ENCODE results near the gene ONECUT3. TPM values are rescaled to one million over a fixed set of nuclear protein-coding genes. Genes with fewer than 3 reads are reported as not detected.

ONECUT3 gene
- total and polyA plus RNA-seq, 12 donors, result under 0.01 TPM; not detected in 11

GRCh38 chr19:1718420-1719291 is 34.6 kb upstream of the ONECUT3 start:
- peaks cover 24% of the 10 kb centered on the region for H3K27me3 ChIP-seq
- H3K4me3 ChIP-seq, result no peak overlapping the region
- WGBS, 4 donors, result 4 to 16% (median 6%) methylated on average over 2 to 50 of the region's 50 CpGs
- H3K9me3 ChIP-seq (replicated peaks in 1 of 3), result no peaks in the 10 kb centered on the region
- H3K4me1 ChIP-seq (replicated peaks in 1 of 2), result no peaks in the 10 kb centered on the region
- no peak for DNase-seq
- no peaks in the 10 kb centered on the region for H3K36me3 ChIP-seq (replicated peaks in 1 of 2)
- no peak overlapping the region for H3K27ac ChIP-seq
- intact Hi-C loops (cut with DNase I), result no loop called here
- TF ChIP-seq CTCF (IDR thresholded peaks at IDR 0.05) (no peak), POLR2A (IDR thresholded peaks at IDR 0.05) (no peak)

GRCh38 chr19:1719519-1719918 is 33.8 kb upstream of the ONECUT3 start:
- no peak overlapping the region for H3K4me3 ChIP-seq
- DNase-seq, result no peak
- H3K27me3 ChIP-seq, result peaks cover 21% of the 10 kb centered on the region
- WGBS, 4 donors, result 72 to 82% (median 76%) methylated on average over 5 of the region's 5 CpGs
- H3K27ac ChIP-seq, result no peak overlapping the region
- H3K36me3 ChIP-seq (replicated peaks in 1 of 2), result no peaks in the 10 kb centered on the region
- H3K4me1 ChIP-seq (replicated peaks in 1 of 2), result no peaks in the 10 kb centered on the region
- H3K9me3 ChIP-seq (replicated peaks in 1 of 3), result no peaks in the 10 kb centered on the region
- intact Hi-C loops (cut with DNase I), result no loop called here
- no peak for TF ChIP-seq CTCF (IDR thresholded peaks at IDR 0.05)
- no peak for TF ChIP-seq POLR2A (IDR thresholded peaks at IDR 0.05)

- TF ChIP-seq CTCF (IDR thresholded peaks at IDR 0.05), result no peak
- no peak for TF ChIP-seq POLR2A (IDR thresholded peaks at IDR 0.05)
- H3K4me1 ChIP-seq (replicated peaks in 1 of 2), result no peaks in the 10 kb centered on the region
- no peaks in the 10 kb centered on the region for H3K36me3 ChIP-seq (replicated peaks in 1 of 2)
- no peak overlapping the region for H3K4me3 ChIP-seq
- H3K27ac ChIP-seq, result no peak overlapping the region
- WGBS, 4 donors, result 42 to 52% (median 47%) methylated on average over 11 to 14 of the region's 14 CpGs
- H3K27me3 ChIP-seq, result peaks cover 21% of the 10 kb centered on the region
- H3K9me3 ChIP-seq (replicated peaks in 1 of 3), result no peaks in the 10 kb centered on the region
- intact Hi-C loops (cut with DNase I), result no loop called here
- no peak for DNase-seq
Observed at GRCh38 chr19:1720237-1720636, 33.1 kb upstream of the ONECUT3 start.

GRCh38 chr19:1725100-1726064 is 27.9 kb upstream of the ONECUT3 start:
- 8 to 82% (median 26%) methylated on average over 5 to 89 of the region's 90 CpGs for WGBS, 4 donors
- Histone ChIP-seq H3K27ac (no peak overlapping the region), H3K36me3 (replicated peaks in 1 of 2) (no peaks in the 10 kb centered on the region), H3K4me3 (peak overlapping the region in 2 of 4 donors; percentile 4 to 69), H3K9me3 (replicated peaks in 1 of 3) (no peaks in the 10 kb centered on the region), H3K27me3 (peaks cover 29% of the 10 kb centered on the region), H3K4me1 (replicated peaks in 1 of 2) (peaks cover 0 to 6% of the 10 kb centered on the region in 2 donors)
- TF ChIP-seq CTCF (IDR thresholded peaks at IDR 0.05), result no peak
- TF ChIP-seq POLR2A (IDR thresholded peaks at IDR 0.05), result no peak
- intact Hi-C loops (cut with DNase I), result no loop called here
- peak; percentile 31 to 74 (median 52) for DNase-seq

Measured in adrenal gland (tissue), 12 donors.